Measurements from ENCODE around the gene TBXA2R. TPM values are rescaled to one million over a fixed set of nuclear protein-coding genes. Genes with fewer than 3 reads are reported as not detected.

TBXA2R gene
- total RNA-seq, 1 experiment from 2014 or later, result not detected

- Mint-ChIP-seq H3K9me3 (ENCODE audit: unreplicated experiment) (no peaks in the 10 kb centered on the region), H3K27ac (ENCODE audit: low read depth, unreplicated experiment) (no peak overlapping the region), H3K27me3 (ENCODE audit: insufficient read depth, unreplicated experiment) (no peaks in the 10 kb centered on the region), H3K4me3 (ENCODE audit: unreplicated experiment) (no peak overlapping the region), H3K36me3 (ENCODE audit: insufficient read depth, unreplicated experiment) (peaks cover 12% of the 10 kb centered on the region), H3K4me1 (ENCODE audit: insufficient read depth, unreplicated experiment) (no peaks in the 10 kb centered on the region)
- POLR2A ChIA-PET, result interaction anchor here (0.9 kb wide), 1 partner anchor 24 kb away, joined by 3 read pairs; no protein-coding TSS in a partner anchor
- TF ChIP-seq, protein P1, sequence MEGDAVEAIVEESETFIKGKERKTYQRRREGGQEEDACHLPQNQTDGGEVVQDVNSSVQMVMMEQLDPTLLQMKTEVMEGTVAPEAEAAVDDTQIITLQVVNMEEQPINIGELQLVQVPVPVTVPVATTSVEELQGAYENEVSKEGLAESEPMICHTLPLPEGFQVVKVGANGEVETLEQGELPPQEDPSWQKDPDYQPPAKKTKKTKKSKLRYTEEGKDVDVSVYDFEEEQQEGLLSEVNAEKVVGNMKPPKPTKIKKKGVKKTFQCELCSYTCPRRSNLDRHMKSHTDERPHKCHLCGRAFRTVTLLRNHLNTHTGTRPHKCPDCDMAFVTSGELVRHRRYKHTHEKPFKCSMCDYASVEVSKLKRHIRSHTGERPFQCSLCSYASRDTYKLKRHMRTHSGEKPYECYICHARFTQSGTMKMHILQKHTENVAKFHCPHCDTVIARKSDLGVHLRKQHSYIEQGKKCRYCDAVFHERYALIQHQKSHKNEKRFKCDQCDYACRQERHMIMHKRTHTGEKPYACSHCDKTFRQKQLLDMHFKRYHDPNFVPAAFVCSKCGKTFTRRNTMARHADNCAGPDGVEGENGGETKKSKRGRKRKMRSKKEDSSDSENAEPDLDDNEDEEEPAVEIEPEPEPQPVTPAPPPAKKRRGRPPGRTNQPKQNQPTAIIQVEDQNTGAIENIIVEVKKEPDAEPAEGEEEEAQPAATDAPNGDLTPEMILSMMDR (IDR thresholded peaks at IDR 0.05; ENCODE audit: unreplicated experiment), result no peak
- intact Hi-C loops (cut with micrococcal nuclease), result no loop called here
- no TSS peak for BruUV-seq (replicated peaks)
- DNase-seq (ENCODE audit: unreplicated experiment), result no peak
- CTCF ChIA-PET, result no interaction called here
These were observed 8.3 kb upstream of the TBXA2R start for GRCh38 chr19:3614858-3615505.

GRCh38 chr19:3613818-3614661, 7.4 kb upstream of the TBXA2R start:
- intact Hi-C loops (cut with micrococcal nuclease), result no loop called here
- TF ChIP-seq, protein P1 (IDR thresholded peaks at IDR 0.05; ENCODE audit: unreplicated experiment), result no peak
- Mint-ChIP-seq H3K36me3 (ENCODE audit: insufficient read depth, unreplicated experiment) (peaks cover 4% of the 10 kb centered on the region), H3K4me3 (ENCODE audit: unreplicated experiment) (no peak overlapping the region), H3K27me3 (ENCODE audit: insufficient read depth, unreplicated experiment) (no peaks in the 10 kb centered on the region), H3K9me3 (ENCODE audit: unreplicated experiment) (no peaks in the 10 kb centered on the region), H3K27ac (ENCODE audit: low read depth, unreplicated experiment) (no peak overlapping the region), H3K4me1 (ENCODE audit: insufficient read depth, unreplicated experiment) (no peaks in the 10 kb centered on the region)
- no TSS peak for BruUV-seq (replicated peaks)
- ChIA-PET CTCF (no interaction called here), POLR2A (no interaction called here)
- DNase-seq (ENCODE audit: unreplicated experiment), result no peak

- ChIA-PET CTCF (interaction anchor here (1.1 kb wide), 1 partner anchor 45 kb away, joined by 3 read pairs; no protein-coding TSS in a partner anchor), POLR2A (no interaction called here)
- peaks cover 3% of the 10 kb centered on the region for H3K4me1 Mint-ChIP-seq (ENCODE audit: insufficient read depth, unreplicated experiment)
- no peaks in the 10 kb centered on the region for H3K9me3 Mint-ChIP-seq (ENCODE audit: unreplicated experiment)
- no peak for DNase-seq (ENCODE audit: unreplicated experiment)
- peaks cover 4% of the 10 kb centered on the region for H3K36me3 Mint-ChIP-seq (ENCODE audit: insufficient read depth, unreplicated experiment)
- H3K27me3 Mint-ChIP-seq (ENCODE audit: insufficient read depth, unreplicated experiment), result no peaks in the 10 kb centered on the region
- intact Hi-C loops (cut with micrococcal nuclease), result no loop called here
- TF ChIP-seq, protein P1 (IDR thresholded peaks at IDR 0.05; ENCODE audit: unreplicated experiment), result no peak
- no peak overlapping the region for H3K27ac Mint-ChIP-seq (ENCODE audit: low read depth, unreplicated experiment)
- BruUV-seq (replicated peaks), result no TSS peak
- H3K4me3 Mint-ChIP-seq (ENCODE audit: unreplicated experiment), result no peak overlapping the region
These were observed 6.4 kb upstream of the TBXA2R start for GRCh38 chr19:3612901-3613741.

GRCh38 chr19:3612330-3612729, 5.7 kb upstream of the TBXA2R start:
- ChIA-PET CTCF (interaction anchor here (0.5 to 1.1 kb wide), 2 partner anchors 44 to 126 kb away, joined by 3 to 4 read pairs; no protein-coding TSS in a partner anchor), POLR2A (no interaction called here)
- Mint-ChIP-seq H3K4me3 (ENCODE audit: unreplicated experiment) (no peak overlapping the region), H3K27me3 (ENCODE audit: insufficient read depth, unreplicated experiment) (no peaks in the 10 kb centered on the region), H3K27ac (ENCODE audit: low read depth, unreplicated experiment) (no peak overlapping the region), H3K9me3 (ENCODE audit: unreplicated experiment) (no peaks in the 10 kb centered on the region), H3K4me1 (ENCODE audit: insufficient read depth, unreplicated experiment) (peaks cover 9% of the 10 kb centered on the region), H3K36me3 (ENCODE audit: insufficient read depth, unreplicated experiment) (peaks cover 4% of the 10 kb centered on the region)
- intact Hi-C loops (cut with micrococcal nuclease), result no loop called here
- TF ChIP-seq, protein P1 (IDR thresholded peaks at IDR 0.05; ENCODE audit: unreplicated experiment), result no peak
- DNase-seq (ENCODE audit: unreplicated experiment), result no peak
- BruUV-seq (replicated peaks), result no TSS peak
